Endothelial cell of umbilical vein (primary cell): ENCODE results near the gene PKNOX1. TPM values are rescaled to one million over a fixed set of nuclear protein-coding genes. Genes with fewer than 3 reads are reported as not detected.

Source experiments
- BruUV-seq: library from RNA; stranded (reverse); fragments of 400-500 nt; replicated peaks from 2 replicates; lab custom pipeline; 2021; lab: Mats Ljungman, UMichigan
- CTCF ChIA-PET: fragments of 300-600, 350-600 bp; sonication (Branson Sonifier 250); formaldehyde crosslinking; loops from one replicate; lab custom pipeline; 2021; ENCODE audit warnings: antibody characterized with exemption, inconsistent platforms; lab: Charles Lee
- POLR2A ChIA-PET: fragments of 300-600, 350-600 bp; sonication (Branson Sonifier 250); formaldehyde crosslinking; loops from one replicate; lab custom pipeline; 2021; ENCODE audit warnings: antibody characterized with exemption, inconsistent platforms; lab: Charles Lee
- DNase-seq: peaks from one replicate; pipeline ENCODE4 v3.0.0-alpha.2; 2011; ENCODE audit warnings: low read depth, low spot score
- FAIRE-seq: peaks from 2 replicates; lab custom pipeline; 2011; peaks lifted over from hg19 to GRCh38; lab: Jason Lieb, UNC
- H2AFZ ChIP-seq: 2 replicates; pipeline ENCODE4 v1.6.0; 2012; ENCODE audit warnings: low read depth, low read length, control low read depth, inconsistent platforms
- H3K27ac ChIP-seq: 2 replicates; pipeline ENCODE4 v1.5.1; 2011; ENCODE audit warnings: low read depth, mild to moderate bottlenecking, control low read depth, low read length, moderate library complexity; ENCODE audit not compliant: insufficient read depth
- H3K27me3 ChIP-seq, 2 experiments: 2 replicates each; pipeline versions ENCODE4 v1.6.0 to v1.6.1; 2011; ENCODE audit warnings: low read length in 2 of 2, mixed read lengths in 1 of 2; ENCODE audit not compliant: control insufficient read depth in 2 of 2, insufficient read depth in 2 of 2
- H3K36me3 ChIP-seq, 2 experiments: 2 replicates in 1 of 2; 3 replicates in 1 of 2; pipeline ENCODE4 v1.5.1; 2011; ENCODE audit warnings: low read length in 2 of 2, mild to moderate bottlenecking in 1 of 2, moderate library complexity in 1 of 2; ENCODE audit not compliant: control insufficient read depth in 2 of 2, insufficient read depth in 2 of 2; ENCODE audit errors: extremely low read depth in 1 of 2
- H3K4me1 ChIP-seq: 3 replicates; pipeline ENCODE4 v1.5.1; 2011; ENCODE audit warnings: mild to moderate bottlenecking, low read length; ENCODE audit not compliant: control insufficient read depth, insufficient read depth; ENCODE audit errors: extremely low read depth
- H3K4me2 ChIP-seq: 2 replicates; pipeline ENCODE4 v1.6.1; 2011; ENCODE audit warnings: low read length, control low read depth, mixed read lengths; ENCODE audit not compliant: insufficient read depth
- H3K4me3 ChIP-seq, 3 experiments: fragments of 200-600 bp in 1 of 3; sonication (generic), shearing (Covaris generic) in 1 of 3; replicated peaks in 1 of 3; 2 replicates each; pipeline ENCODE4 v1.5.1; 2011 to 2016; ENCODE audit warnings: control low read depth in 3 of 3, low read length in 3 of 3, mild to moderate bottlenecking in 2 of 3, inconsistent platforms in 1 of 3, low read depth in 1 of 3, moderate library complexity in 1 of 3; ENCODE audit not compliant: insufficient read depth in 1 of 3
- H3K79me2 ChIP-seq: 2 replicates; pipeline ENCODE4 v1.6.0; 2012; ENCODE audit warnings: low read length, inconsistent platforms; ENCODE audit not compliant: control insufficient read depth, insufficient read depth
- H3K9ac ChIP-seq: replicated peaks from 2 replicates; pipeline ENCODE3; 2011; ENCODE audit warnings: low read length, control low read depth; ENCODE audit not compliant: insufficient read depth; ENCODE audit errors: extremely low read depth
- H3K9me1 ChIP-seq: replicated peaks from 3 replicates; pipeline ENCODE4 v1.6.0; 2011; ENCODE audit warnings: mild to moderate bottlenecking, low read length; ENCODE audit not compliant: control insufficient read depth, insufficient read depth; ENCODE audit errors: extremely low read depth
- H3K9me3 ChIP-seq: replicated peaks from 2 replicates; pipeline ENCODE4 v1.5.1; 2012; ENCODE audit warnings: low read length, inconsistent platforms; ENCODE audit not compliant: control insufficient read depth, insufficient read depth
- H4K20me1 ChIP-seq: replicated peaks from 2 replicates; pipeline ENCODE3; 2011; ENCODE audit warnings: mild to moderate bottlenecking, low read length; ENCODE audit not compliant: control insufficient read depth, insufficient read depth; ENCODE audit errors: extremely low read depth
- CTCF ChIP-seq, 2 donors: IDR thresholded peaks; 1 replicate in 1 of 2; 2 replicates in 1 of 2; pipeline ENCODE4 v1.5.1; 2011; ENCODE audit warnings: low read length in 2 of 2, mild to moderate bottlenecking in 2 of 2, moderate library complexity in 2 of 2, control low read depth in 1 of 2, inconsistent platforms in 1 of 2, low read depth in 1 of 2; ENCODE audit not compliant: insufficient read depth in 1 of 2; ENCODE audit errors: extremely low read depth in 1 of 2
- EZH2 ChIP-seq: IDR thresholded peaks from 2 replicates; pipeline ENCODE4 v1.6.1; 2012; ENCODE audit warnings: borderline replicate concordance, low read depth, mild to moderate bottlenecking, moderate library complexity, low read length, inconsistent platforms; ENCODE audit not compliant: severe bottlenecking
- FOS ChIP-seq: IDR thresholded peaks from 2 replicates; pipeline ENCODE4 v1.6.1; 2011; ENCODE audit warnings: mild to moderate bottlenecking, low read length, moderate library complexity, borderline replicate concordance; ENCODE audit not compliant: insufficient read depth
- GATA2 ChIP-seq: IDR thresholded peaks from 2 replicates; pipeline ENCODE4 v1.7.0; 2011; ENCODE audit warnings: low read depth, mild to moderate bottlenecking, moderate library complexity, mixed read lengths, low read length; ENCODE audit not compliant: insufficient read length, insufficient read depth
- JUN ChIP-seq: IDR thresholded peaks from 2 replicates; pipeline ENCODE4 v1.6.1; 2011; ENCODE audit warnings: borderline replicate concordance, low read depth; ENCODE audit not compliant: insufficient read length, insufficient read depth
- MYC ChIP-seq: IDR thresholded peaks from one replicate; pipeline ENCODE4 v1.6.1; 2011; ENCODE audit warnings: mild to moderate bottlenecking, low read depth, low read length
- POLR2A ChIP-seq: IDR thresholded peaks from 2 replicates; pipeline ENCODE4 v1.6.1; 2012; ENCODE audit warnings: low read depth, mild to moderate bottlenecking, control low read depth, low read length
- POLR2AphosphoS5 ChIP-seq: IDR thresholded peaks from 2 replicates; pipeline ENCODE4 v1.6.1; 2012; ENCODE audit warnings: low read depth, mild to moderate bottlenecking, control low read depth, low read length, moderate library complexity; ENCODE audit not compliant: insufficient read depth
- dilution Hi-C: fragments of 300-500 bp; cut with MboI; formaldehyde crosslinking; loops from one replicate; pipeline ENCODE4 v1.15.0; 2019; ENCODE audit warnings: low sequenced_read_pairs; ENCODE audit not compliant: extremely low pct_ligation_motif_present
- intact Hi-C: fragments of 100-400 bp; cut with micrococcal nuclease; formaldehyde crosslinking; loops from one replicate; pipeline ENCODE4 v1.10.0; 2022
- polyA plus RNA-seq, 4 experiments: library from polyadenylated mRNA; depleted of rRNA in 3 of 4; stranded (reverse) in 3 of 4; unstranded in 1 of 4; fragments of >200 nt; gene quantifications; 2 replicates each; pipeline versions ENCODE4 v1.2.1 to v1.2.3, GENCODE V29; 2011 to 2012; ENCODE audit warnings: missing spikeins in 1 of 4
- total RNA-seq: library from RNA; stranded (reverse); gene quantifications from 2 replicates; pipeline ENCODE4 v1.2.3, GENCODE V29; 2021
- TF ChIP-seq, protein P1 (sequence below): IDR thresholded peaks from 2 replicates; pipeline ENCODE4 v1.6.1; 2011; ENCODE audit not compliant: insufficient read depth, insufficient read length

The PKNOX1 gene
- total and polyA plus RNA-seq, 2 donors (not counting 3 experiments of a cell fraction or from before 2014, with no cell fraction given): 16.6 to 23.6 TPM

GRCh38 chr21:42986125-42986783, 11.9 kb downstream of the PKNOX1 start:
- H3K4me3 ChIP-seq: no peak overlapping the region
- peaks cover 34% of the 10 kb centered on the region for H3K79me2 ChIP-seq
- dilution Hi-C loops (no loop called here), intact Hi-C loops (no loop called here)
- BruUV-seq: no TSS peak
- CTCF ChIA-PET: interaction anchor here (0.6 kb wide), 1 partner anchor 9 kb away, joined by 3 read pairs; no protein-coding TSS in a partner anchor
- no peaks in the 10 kb centered on the region for H3K9me1 ChIP-seq
- H3K27me3 ChIP-seq: no peaks in the 10 kb centered on the region
- FAIRE-seq: peak; percentile 84
- H2AFZ ChIP-seq: no peak overlapping the region
- no peak overlapping the region for H3K4me2 ChIP-seq
- no peak for DNase-seq
- no peaks in the 10 kb centered on the region for H3K36me3 ChIP-seq
- POLR2A ChIA-PET: no interaction called here
- H3K9me3 ChIP-seq: no peaks in the 10 kb centered on the region
- H4K20me1 ChIP-seq: no peaks in the 10 kb centered on the region
- no peak overlapping the region for H3K9ac ChIP-seq
- peaks cover 10% of the 10 kb centered on the region for H3K4me1 ChIP-seq
- TF ChIP-seq FOS: peak; percentile 31
- no peak for TF ChIP-seq JUN
- no peak overlapping the region for H3K27ac ChIP-seq

- intact Hi-C loops: no loop called here
Observed at GRCh38 chr21:42988236-42988965, 14.0 kb downstream of the PKNOX1 start.

More at GRCh38 chr21:42988236-42988965, 14.0 kb downstream of the PKNOX1 start:
- ChIA-PET POLR2A (no interaction called here), CTCF (no interaction called here)
- BruUV-seq: no TSS peak
- no peak overlapping the region for H3K27ac ChIP-seq
- no peak for TF ChIP-seq MYC
- TF ChIP-seq FOS: no peak
- TF ChIP-seq, protein P1, sequence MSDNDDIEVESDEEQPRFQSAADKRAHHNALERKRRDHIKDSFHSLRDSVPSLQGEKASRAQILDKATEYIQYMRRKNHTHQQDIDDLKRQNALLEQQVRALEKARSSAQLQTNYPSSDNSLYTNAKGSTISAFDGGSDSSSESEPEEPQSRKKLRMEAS: no peak
- no peak for TF ChIP-seq JUN
- TF ChIP-seq GATA2: no peak
- TF ChIP-seq POLR2A: no peak
- no peak for TF ChIP-seq CTCF (IDR thresholded peaks at IDR 0.05; ENCODE audit: extremely low read depth in 1 of 2, insufficient read depth in 1 of 2, low read depth in 1 of 2, low read length in 2 of 2)
- TF ChIP-seq POLR2AphosphoS5: no peak
- no peak for TF ChIP-seq EZH2
- FAIRE-seq (no peak), DNase-seq (no peak)
- no peak overlapping the region for H3K4me3 ChIP-seq
- no peaks in the 10 kb centered on the region for H3K9me1 ChIP-seq
- dilution Hi-C loops: no loop called here
- no peak overlapping the region for H3K9ac ChIP-seq
- H3K36me3 ChIP-seq: no peaks in the 10 kb centered on the region
- H3K27me3 ChIP-seq: no peaks in the 10 kb centered on the region
- no peak overlapping the region for H2AFZ ChIP-seq
- H3K9me3 ChIP-seq: no peaks in the 10 kb centered on the region
- H3K4me1 ChIP-seq: peaks cover 20% of the 10 kb centered on the region
- no peak overlapping the region for H3K4me2 ChIP-seq
- H3K79me2 ChIP-seq: peaks cover 27% of the 10 kb centered on the region
- H4K20me1 ChIP-seq: no peaks in the 10 kb centered on the region
